Measurements from ENCODE around the gene CCNY.

DNA sequence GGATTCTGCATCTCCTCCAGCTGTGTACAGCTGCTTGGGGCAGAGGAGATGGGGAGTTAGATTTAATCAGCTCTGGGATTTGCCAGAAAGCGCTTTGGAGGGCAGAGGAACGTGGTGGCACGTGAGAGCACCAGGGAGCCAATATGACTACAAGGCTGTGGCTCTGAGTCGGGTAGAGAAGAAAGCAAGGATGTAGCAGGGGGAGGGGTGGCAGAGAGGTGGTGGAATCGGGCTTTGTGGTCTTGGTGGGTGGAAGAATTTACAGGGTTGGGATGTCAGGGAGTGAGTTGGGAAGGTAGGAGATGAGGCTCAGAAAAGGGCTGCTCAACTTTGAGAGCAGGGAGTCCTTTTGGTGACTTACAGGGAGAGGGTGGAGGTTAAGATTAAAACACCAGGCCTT lies 113.6 kb downstream of the CCNY start:
- TF ChIP-seq, protein P1, sequence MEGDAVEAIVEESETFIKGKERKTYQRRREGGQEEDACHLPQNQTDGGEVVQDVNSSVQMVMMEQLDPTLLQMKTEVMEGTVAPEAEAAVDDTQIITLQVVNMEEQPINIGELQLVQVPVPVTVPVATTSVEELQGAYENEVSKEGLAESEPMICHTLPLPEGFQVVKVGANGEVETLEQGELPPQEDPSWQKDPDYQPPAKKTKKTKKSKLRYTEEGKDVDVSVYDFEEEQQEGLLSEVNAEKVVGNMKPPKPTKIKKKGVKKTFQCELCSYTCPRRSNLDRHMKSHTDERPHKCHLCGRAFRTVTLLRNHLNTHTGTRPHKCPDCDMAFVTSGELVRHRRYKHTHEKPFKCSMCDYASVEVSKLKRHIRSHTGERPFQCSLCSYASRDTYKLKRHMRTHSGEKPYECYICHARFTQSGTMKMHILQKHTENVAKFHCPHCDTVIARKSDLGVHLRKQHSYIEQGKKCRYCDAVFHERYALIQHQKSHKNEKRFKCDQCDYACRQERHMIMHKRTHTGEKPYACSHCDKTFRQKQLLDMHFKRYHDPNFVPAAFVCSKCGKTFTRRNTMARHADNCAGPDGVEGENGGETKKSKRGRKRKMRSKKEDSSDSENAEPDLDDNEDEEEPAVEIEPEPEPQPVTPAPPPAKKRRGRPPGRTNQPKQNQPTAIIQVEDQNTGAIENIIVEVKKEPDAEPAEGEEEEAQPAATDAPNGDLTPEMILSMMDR (IDR thresholded peaks at IDR 0.05; ENCODE audit: low read length) = no peak
- TF ChIP-seq EZH2 (optimal IDR thresholded peaks at IDR 0.05; ENCODE audit: low read depth, low read length) = no peak

Measured in MM.1S (cell line).